Measurements from ENCODE around the gene HDHD5.

HDHD5 gene

DNA sequence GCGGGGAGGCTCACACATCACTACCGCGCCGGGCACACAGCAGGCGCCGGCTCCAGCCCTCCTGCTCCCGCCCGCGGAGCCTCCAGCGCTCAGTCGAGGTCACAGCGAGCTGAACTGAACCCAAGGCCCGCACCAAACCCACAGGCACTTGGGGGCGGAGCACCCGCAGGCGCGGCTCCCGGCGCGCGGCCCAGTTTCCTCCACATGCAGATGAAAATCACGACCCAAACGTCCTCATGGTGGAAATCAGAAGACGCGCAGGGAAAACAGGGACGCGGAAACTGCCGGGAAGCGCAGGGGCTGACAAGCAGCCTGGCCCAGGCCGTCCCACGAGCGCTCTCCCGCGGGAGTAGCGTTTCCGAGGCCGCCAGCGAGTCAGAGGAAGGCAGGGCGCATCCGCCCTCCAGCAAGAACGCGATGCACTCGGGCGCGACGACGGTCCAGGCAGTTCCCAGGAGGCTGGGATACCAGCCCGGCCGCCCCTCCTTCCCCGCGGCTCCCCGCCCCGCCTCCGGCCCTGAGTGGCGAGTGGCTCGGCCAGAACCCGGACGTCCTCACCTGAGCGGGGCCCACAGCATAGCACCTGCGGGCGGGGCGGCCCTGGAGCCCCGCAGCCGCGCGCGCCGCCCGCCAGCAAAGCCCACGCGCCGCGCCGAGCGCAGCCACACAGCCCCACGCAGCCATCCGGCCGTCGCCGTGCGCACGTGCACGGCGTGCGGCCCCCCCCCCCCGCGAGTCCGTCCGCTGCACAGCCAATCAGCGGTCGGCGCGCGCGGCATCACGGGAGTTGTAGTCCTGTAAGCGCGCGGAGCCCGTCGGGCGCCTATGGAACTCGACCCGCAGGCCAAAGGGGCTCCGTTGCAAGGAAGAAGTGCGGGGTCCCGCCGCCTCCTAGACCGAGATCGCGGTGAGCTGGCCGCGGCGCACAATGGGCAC lies at the start of gene HDHD5:
TSS of gene HDHD5 (minus strand) at position 710 of the 936 bp plus-strand sequence. CDS start at position 684, 26 bp downstream.
- peaks cover 50% of the 10 kb centered on the region for H3K4me1 Mint-ChIP-seq
- peak within 1 kb of the TSS; percentile 90 to 93 for H3K27ac Mint-ChIP-seq
- peak; percentile 90 for ATAC-seq

DNA sequence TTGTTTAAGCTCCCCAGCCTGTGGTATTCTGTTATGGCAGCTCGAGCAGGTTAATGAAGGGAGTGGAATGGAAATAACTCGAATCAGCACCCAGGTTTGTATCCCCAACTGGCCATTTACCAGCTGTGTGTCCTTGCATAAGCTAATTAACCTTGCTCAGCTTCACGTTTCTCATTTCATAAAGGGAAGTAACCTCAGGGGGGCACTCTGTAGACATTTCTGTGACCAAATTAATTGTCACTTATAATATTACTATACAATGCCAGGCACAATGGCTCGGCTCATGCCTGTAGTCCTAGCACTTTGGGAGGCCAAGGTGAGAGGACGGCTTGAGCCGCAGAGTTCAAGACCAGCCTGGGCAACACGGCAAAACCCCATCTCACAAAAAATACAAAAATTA lies 46.4 kb upstream of the HDHD5 start:
- DNase-seq (no peak), ATAC-seq (peak; percentile 37)
- Mint-ChIP-seq H3K27me3 (no peaks in the 10 kb centered on the region), H3K27ac (no peak overlapping the region), H3K4me3 (no peak overlapping the region), H3K9me3 (no peaks in the 10 kb centered on the region), H3K4me1 (peaks cover 12% of the 10 kb centered on the region)

More for the DNA sequence above, at the start of gene HDHD5:
- peak; percentile 76 to 85 for DNase-seq
- Mint-ChIP-seq H3K9me3 (no peaks in the 10 kb centered on the region), H3K4me3 (peak within 1 kb of the TSS; percentile 84 to 95), H3K27me3 (no peaks in the 10 kb centered on the region)

DNA sequence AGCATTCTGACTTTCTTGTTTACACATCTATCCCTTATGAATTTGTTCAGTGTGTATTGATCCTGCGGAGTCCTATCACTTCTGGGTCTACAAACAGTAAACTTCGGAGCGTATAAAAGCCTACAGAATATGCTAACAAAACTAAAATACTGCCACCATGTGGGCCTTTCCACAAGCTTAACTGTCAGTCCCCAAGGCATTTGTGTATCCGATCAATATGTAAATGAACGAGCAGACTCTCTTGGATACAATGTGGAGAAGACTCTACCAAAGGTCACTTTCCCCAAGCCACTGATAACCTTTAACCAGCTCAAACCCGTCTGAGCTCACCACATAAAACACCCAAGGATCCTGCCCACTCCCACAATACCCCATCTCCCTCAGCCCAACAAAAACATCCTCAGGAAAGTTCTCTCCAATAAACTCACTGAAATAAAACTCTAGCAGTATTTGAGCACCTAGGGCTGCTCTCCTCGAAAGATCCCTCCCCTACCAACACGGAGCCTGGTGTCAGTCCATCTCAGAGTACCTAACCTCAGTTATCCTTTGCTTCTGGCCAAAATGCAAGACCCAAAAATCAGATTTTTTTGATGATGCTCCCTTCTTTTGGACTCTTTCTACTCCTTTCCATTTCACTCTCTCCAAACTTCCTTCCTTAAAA lies 42.3 kb upstream of the HDHD5 start:
- peaks cover 6% of the 10 kb centered on the region for H3K4me1 Mint-ChIP-seq
- no peaks in the 10 kb centered on the region for H3K9me3 Mint-ChIP-seq
- H3K27ac Mint-ChIP-seq = peak overlapping the region in 1 of 2 donors; percentile 23
- H3K27me3 Mint-ChIP-seq = no peaks in the 10 kb centered on the region
- H3K4me3 Mint-ChIP-seq = no peak overlapping the region
- ATAC-seq = no peak
- no peak for DNase-seq

DNA sequence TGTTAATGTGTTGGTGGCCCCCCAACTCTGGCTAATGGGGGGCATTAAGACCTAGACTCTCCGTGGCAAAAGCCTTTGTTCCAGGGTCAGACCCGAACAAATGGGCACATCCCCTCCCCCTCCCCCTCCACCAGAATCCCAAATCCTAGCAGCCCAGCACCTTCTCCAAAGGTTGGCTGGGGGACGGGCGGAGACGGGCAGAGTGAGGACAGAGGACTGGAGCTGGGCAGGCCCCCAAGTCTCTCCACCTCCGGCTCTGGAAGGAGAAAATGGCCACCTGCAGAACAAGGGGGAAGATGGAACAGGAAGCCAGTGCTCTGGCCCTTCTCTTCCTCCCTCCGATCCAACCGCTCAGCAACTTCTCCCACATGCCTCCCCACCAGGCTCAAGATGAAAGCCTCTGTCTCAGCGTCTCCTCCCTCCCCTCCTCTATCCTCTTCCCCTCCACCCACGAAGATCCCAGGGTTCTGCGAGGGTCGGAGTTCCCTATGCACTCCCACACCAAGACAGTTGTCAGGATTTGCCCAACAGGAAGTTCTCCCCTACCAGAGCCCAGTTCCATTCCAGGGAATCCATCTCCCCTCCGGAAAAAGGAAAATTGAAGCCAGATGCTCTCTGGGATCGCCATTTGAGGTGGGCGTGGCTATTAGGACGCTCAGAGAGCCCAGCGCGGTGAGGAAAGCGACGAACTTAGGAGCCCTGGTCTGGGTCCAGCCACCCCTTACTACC lies 40.1 kb upstream of the HDHD5 start:
- H3K27ac Mint-ChIP-seq = peak overlapping the region; percentile 33 to 91
- ATAC-seq = no peak
- no peak for DNase-seq
- no peak overlapping the region for H3K4me3 Mint-ChIP-seq
- peaks cover 12% of the 10 kb centered on the region for H3K4me1 Mint-ChIP-seq
- H3K9me3 Mint-ChIP-seq = no peaks in the 10 kb centered on the region
- no peaks in the 10 kb centered on the region for H3K27me3 Mint-ChIP-seq

DNA sequence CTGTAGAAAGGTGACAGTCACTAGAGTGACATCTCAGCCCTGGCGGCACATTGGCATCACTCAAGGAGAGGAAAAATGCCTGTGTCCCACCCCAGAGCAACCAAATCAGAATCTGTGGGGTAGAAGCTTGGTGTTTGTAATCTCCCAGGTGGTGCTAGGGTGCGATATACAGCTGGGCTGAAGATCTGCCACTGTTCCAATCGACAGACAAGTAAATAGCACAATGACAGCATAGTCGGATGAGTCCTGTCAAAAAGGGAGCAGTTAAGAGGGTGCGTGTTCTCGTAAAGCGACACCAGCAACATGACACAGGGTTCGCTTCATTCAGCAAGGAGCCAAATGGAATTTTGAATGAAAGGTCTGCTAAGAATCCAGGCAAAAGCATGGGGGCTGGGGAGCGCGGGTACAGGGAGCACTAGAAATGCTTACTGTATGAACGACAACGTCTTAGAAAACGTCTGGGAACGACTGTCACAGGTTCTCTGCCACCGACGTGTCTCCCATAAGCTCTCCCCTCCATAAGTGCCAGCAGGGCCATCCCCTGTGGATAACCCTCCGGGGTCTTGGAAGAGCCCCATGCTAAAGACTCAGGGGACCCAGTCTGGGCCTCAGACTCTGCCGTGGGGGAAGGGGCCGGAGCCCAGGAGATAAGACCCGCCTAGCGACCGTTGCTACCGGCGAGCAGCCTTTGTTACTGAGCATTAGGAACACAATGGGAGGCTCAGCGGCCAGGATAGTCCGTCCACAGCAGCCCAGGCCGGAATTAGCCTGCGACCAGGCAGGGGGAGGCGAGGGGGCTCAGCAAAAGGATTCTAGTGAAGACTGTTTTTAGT lies 39.3 kb upstream of the HDHD5 start:
- no peaks in the 10 kb centered on the region for H3K27me3 Mint-ChIP-seq
- ATAC-seq (no peak), DNase-seq (no peak)
- no peak overlapping the region for H3K27ac Mint-ChIP-seq
- H3K9me3 Mint-ChIP-seq = no peaks in the 10 kb centered on the region
- H3K4me1 Mint-ChIP-seq = peaks cover 12% of the 10 kb centered on the region
- no peak overlapping the region for H3K4me3 Mint-ChIP-seq

DNA sequence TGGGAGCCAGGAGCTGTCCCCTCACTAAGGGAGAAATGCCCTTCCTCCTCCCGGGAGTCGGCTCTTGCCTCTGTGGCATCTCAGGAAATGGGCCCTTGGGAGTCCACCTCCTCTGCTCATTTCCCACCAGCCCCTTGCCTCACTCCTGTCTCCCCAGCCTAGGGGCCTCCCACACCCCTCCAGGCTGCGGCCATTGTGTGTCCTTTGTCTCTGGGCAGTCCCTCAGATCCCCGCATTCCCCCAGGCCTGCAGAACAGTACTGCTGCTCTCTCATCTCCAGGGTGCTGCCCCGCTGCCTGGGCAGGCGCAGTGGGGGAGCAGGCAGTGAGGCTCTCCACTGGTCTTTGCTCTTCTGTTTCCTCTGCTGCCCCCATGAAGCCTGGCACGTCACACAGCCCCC lies 35.1 kb upstream of the HDHD5 start:
- Mint-ChIP-seq H3K9me3 (no peaks in the 10 kb centered on the region), H3K27ac (peak overlapping the region in 1 of 2 donors; percentile 90), H3K4me1 (peaks cover 12% of the 10 kb centered on the region), H3K27me3 (no peaks in the 10 kb centered on the region), H3K4me3 (no peak overlapping the region)
- ATAC-seq (no peak), DNase-seq (no peak)

DNA sequence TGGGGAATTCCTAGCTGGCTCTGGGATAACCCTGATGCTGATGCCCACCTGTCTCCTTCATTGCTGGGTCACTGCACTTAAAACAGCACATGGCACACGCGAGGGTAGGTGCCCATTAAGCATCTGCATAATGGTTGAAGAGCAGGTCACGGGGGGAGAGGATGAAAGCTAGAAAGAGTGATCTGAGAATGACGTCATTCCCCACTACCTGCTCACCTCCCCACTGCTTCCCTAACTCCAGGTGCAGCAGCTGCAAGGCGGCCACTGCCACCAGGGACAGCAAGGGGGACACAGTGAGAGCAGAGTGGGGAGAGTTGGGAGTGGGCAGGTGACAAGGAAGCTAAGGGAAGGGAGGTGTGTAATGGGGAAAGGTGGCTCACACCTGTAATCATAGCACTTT lies 33.1 kb upstream of the HDHD5 start:
- no peak for ATAC-seq

DNA sequence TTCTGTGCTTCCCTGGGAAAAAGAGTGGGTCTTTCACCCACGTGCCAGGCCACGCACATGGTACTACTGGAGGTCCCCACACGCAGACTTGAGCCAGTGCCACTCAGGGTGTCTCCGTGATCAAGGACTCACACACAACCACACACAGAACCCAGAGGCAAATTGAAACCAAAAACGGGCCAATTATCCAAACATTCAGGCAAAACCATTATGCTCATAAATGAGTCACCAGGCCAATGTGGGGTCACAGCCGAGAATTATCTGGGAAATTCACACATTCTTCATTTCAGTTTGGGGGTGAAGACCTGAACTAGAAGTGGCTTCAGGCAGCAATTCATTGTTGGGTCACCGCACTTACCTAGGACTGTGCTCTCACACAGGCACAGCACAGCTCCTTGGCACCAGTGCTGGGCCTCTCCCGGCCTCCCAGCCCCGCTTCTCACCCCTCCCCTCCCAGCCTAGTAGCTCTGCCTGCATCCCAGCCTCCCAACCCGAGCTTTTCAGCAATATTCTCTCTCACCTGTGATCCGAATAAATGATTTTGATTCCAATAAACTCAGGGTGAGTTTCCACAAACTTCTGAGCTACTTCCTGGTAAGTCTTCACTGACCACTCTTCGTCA lies 32.2 kb upstream of the HDHD5 start:
- Mint-ChIP-seq H3K27ac (no peak overlapping the region), H3K27me3 (no peaks in the 10 kb centered on the region), H3K4me1 (peaks cover 12% of the 10 kb centered on the region), H3K9me3 (no peaks in the 10 kb centered on the region), H3K4me3 (no peak overlapping the region)
- DNase-seq (no peak), ATAC-seq (no peak)

More for the DNA sequence above, 33.1 kb upstream of the HDHD5 start:
- Mint-ChIP-seq H3K27me3 (no peaks in the 10 kb centered on the region), H3K4me1 (peaks cover 12% of the 10 kb centered on the region), H3K27ac (peak overlapping the region in 1 of 2 donors; percentile 84), H3K9me3 (no peaks in the 10 kb centered on the region), H3K4me3 (no peak overlapping the region)
- no peak for DNase-seq

DNA sequence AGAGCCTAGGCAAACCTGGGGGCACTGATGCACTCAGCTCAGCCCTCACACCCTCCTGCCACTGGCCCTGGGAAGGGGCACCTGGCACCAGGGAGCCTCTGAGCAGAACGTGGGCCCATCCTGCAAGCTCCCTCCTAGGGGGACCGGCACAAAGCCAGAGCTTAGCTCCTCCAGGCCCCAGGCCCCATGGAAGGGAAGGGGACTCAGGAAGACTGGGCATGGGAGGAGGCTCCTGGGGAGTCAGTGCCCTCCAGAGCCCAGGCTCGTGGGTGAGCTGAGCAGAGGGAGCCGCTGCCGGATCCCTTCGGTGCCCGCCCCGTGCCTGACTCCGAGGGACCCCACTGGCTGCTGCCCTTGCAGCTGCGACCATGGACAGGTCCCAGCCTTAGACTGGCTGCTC lies 31.6 kb upstream of the HDHD5 start:
- Mint-ChIP-seq H3K4me3 (no peak overlapping the region), H3K9me3 (no peaks in the 10 kb centered on the region), H3K27me3 (no peaks in the 10 kb centered on the region), H3K27ac (no peak overlapping the region), H3K4me1 (peaks cover 12% of the 10 kb centered on the region)
- DNase-seq (no peak), ATAC-seq (no peak)

DNA sequence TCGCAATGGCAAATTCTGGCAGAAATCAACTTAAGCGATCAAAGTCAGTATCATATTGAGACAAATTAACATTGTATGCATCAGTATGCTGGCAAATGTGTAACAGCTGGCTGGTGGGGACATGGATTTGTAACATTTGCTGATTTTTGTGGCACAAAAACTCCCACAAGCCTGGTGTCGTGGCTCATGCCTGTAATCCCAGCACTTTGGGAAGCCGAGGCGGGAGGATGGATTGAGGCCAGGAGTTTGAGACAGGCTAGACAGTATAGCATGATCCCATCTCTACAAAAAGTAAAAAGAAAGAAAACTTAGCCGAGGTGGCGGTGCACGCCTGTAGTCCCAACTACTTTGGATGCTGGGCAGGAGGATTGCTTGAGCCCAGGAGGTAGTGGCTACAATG lies 17.6 kb upstream of the HDHD5 start:
- Mint-ChIP-seq H3K27me3 (no peaks in the 10 kb centered on the region), H3K4me1 (peaks cover 9% of the 10 kb centered on the region), H3K4me3 (no peak overlapping the region), H3K27ac (no peak overlapping the region), H3K9me3 (no peaks in the 10 kb centered on the region)
- DNase-seq = no peak
- no peak for ATAC-seq

DNA sequence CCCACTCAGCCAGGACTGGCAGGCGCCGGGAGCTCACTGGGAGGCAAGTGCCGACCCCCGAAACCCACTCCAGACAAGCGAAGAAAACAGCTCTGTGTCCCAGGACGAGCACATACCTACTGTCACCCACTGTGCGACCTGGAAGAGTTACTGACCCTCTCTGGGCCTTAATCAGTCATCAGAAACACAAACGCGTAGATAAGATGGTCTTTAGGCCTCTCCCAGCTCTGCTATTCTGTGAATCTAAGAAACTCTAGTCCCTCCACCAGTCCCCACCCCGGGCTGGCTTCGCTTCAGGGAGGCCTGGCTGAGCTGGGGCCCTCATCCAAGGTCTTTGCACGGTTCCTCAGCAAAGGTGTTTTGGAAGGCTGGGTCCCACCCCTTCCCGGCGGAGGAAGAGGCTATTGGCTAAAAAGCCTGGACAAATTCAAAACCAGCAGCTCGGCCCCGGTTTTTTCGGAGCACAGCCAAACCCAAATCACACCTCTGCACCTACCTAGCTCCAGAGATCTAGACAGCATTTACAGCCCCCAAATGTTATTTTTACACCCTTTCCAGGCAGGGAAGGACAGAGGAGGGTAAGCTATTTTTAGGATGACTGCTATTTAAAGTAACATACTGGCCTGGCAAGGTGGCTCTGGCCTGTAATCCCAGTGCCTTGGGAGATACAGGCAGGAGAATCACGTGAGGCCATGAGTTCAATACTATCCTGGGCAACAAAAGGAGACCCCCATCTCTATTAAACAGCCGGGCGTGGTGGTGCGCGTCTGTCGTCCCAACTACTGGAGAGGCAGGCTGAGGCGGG lies 13.2 kb upstream of the HDHD5 start:
- ATAC-seq = no peak

DNA sequence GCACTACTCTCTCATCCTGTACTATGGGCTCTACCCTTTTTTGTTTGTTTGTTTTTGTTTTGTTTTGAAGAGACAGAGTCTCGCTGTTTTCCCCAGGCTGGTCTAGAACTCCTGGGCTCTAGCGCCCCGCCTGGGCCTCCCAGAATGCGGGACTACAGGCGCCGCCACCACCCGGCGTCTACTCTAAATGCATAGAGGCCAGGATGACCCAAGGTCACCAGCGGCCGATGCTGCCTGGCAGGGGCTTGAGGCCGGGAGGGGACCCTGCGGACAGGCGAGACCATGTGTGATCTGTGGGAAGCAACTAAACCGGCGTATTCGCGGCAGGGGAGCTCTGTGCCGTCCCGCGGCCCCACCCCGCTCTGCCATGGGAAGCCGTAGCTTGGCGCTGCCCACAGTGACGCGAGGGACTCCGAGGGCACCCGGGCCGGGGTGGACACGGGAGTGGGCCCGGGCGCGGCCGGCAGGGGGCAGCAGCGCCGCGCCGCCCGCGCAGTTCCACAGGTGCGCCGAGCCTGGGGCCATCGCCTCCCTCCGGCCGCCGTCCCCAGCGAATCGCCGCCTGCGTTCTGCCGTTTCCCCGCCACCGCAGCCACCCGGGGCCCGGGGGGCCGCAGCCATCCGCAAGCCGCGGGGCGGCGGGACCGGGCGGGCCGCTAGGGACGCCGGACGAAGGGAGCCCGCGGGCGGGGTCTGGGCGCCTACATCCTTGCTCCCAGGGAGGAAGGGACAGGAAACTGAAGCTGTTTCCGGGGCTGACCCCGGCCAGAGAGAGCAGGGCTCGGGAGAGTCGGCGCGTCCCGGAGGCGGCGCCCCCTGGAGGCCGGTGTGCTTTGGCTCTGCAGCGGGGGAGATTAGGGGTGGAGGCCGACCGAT lies 12.3 kb upstream of the HDHD5 start:
- Mint-ChIP-seq H3K9me3 (no peaks in the 10 kb centered on the region), H3K4me1 (peaks cover 15% of the 10 kb centered on the region), H3K27ac (peak overlapping the region; percentile 63 to 92), H3K4me3 (peak overlapping the region; percentile 83 to 89), H3K27me3 (peaks cover 6% of the 10 kb centered on the region)
- peak; percentile 96 for ATAC-seq
- peak; percentile 88 to 90 for DNase-seq

More for the DNA sequence above, 13.2 kb upstream of the HDHD5 start:
- Mint-ChIP-seq H3K27me3 (peaks cover 6% of the 10 kb centered on the region), H3K27ac (peak overlapping the region; percentile 63 to 69), H3K4me3 (peak overlapping the region; percentile 78 to 83), H3K9me3 (no peaks in the 10 kb centered on the region), H3K4me1 (peaks cover 15% of the 10 kb centered on the region)
- DNase-seq = no peak

DNA sequence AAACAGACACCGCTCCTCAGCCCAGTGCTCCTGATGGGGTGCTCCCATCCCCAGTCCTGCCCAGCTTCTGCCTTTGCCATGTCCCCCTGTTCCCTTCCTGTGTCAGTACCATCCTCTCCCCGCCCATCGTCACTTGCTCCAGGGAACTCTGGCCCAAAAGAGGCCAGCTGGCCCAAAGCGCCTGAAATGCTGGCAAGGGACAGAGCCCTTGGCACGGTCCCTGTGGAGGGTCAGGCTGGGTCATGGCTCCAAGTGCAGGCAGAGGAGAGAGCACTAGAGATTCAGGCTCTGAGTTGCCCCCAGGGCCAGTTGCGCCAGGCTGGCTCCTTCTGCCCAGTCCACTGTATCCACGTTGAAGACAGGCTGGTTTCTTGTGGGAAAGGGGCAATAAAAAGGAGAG lies 8.4 kb upstream of the HDHD5 start:
- Mint-ChIP-seq H3K4me1 (peaks cover 18% of the 10 kb centered on the region), H3K4me3 (no peak overlapping the region), H3K27me3 (peaks cover 6% of the 10 kb centered on the region), H3K27ac (no peak overlapping the region), H3K9me3 (no peaks in the 10 kb centered on the region)
- DNase-seq (no peak), ATAC-seq (no peak)
